Neural progenitor cell (in vitro differentiated cells): ENCODE results near the gene DKKL1. TPM values are rescaled to one million over a fixed set of nuclear protein-coding genes. Genes with fewer than 3 reads are reported as not detected.

Source experiments
- DNase-seq: peaks from one replicate; pipeline ENCODE4 v3.0.0-alpha.2; 2016; ENCODE audit warnings: low spot score
- H2AFZ ChIP-seq: fragments of 200-600 bp; sonication (generic); replicated peaks from 2 replicates; pipeline ENCODE4 v1.6.1; 2016; ENCODE audit warnings: antibody characterized with exemption
- H3F3A ChIP-seq: fragments of 200-600 bp; sonication (generic); 2 replicates; pipeline ENCODE4 v1.6.1; 2016; ENCODE audit warnings: antibody characterized with exemption, low read depth
- H3K27ac ChIP-seq: fragments of 200-600 bp; sonication (generic); 2 replicates; pipeline ENCODE4 v1.5.1; 2016; ENCODE audit warnings: mild to moderate bottlenecking
- H3K27me3 ChIP-seq: fragments of 200-600 bp; sonication (generic); 2 replicates; pipeline ENCODE4 v1.6.1; 2016; ENCODE audit warnings: mild to moderate bottlenecking, moderate library complexity
- H3K36me3 ChIP-seq: fragments of 200-600 bp; sonication (generic); 2 replicates; pipeline ENCODE4 v1.5.1; 2016
- H3K4me1 ChIP-seq: fragments of 200-600 bp; sonication (generic); 2 replicates; pipeline ENCODE4 v1.6.1; 2016; ENCODE audit warnings: mixed run types
- H3K4me2 ChIP-seq: fragments of 200-600 bp; sonication (generic); 2 replicates; pipeline ENCODE4 v1.6.1; 2016
- H3K4me3 ChIP-seq: fragments of 200-600 bp; sonication (generic); 2 replicates; pipeline ENCODE4 v1.5.1; 2016
- H3K79me2 ChIP-seq: fragments of 200-600 bp; sonication (generic); 2 replicates; pipeline ENCODE4 v1.6.1; 2016; ENCODE audit warnings: low read depth
- H3K9ac ChIP-seq: fragments of 200-600 bp; sonication (generic); 2 replicates; pipeline ENCODE4 v1.6.1; 2016
- H3K9me3 ChIP-seq: fragments of 200-600 bp; sonication (generic); 2 replicates; pipeline ENCODE4 v1.5.1; 2016; ENCODE audit warnings: low read depth
- H4K20me1 ChIP-seq: fragments of 200-600 bp; sonication (generic); 2 replicates; pipeline ENCODE4 v1.6.1; 2016; ENCODE audit warnings: low read depth
- H3K27ac Mint-ChIP-seq: 3 replicates; pipeline ENCODE4 v1.8.0; 2021; ENCODE audit warnings: mixed read lengths
- H3K27me3 Mint-ChIP-seq: 2 replicates; pipeline ENCODE4 v1.8.0; 2022; ENCODE audit warnings: low read depth, mild to moderate bottlenecking, inconsistent platforms, moderate library complexity, mixed read lengths; ENCODE audit not compliant: insufficient read depth
- H3K36me3 Mint-ChIP-seq: 3 replicates; pipeline ENCODE4 v1.8.0; 2021; ENCODE audit warnings: mixed read lengths
- H3K4me1 Mint-ChIP-seq: 3 replicates; pipeline ENCODE4 v1.8.0; 2021; ENCODE audit warnings: mixed read lengths
- H3K4me3 Mint-ChIP-seq: 3 replicates; pipeline ENCODE4 v1.8.0; 2021; ENCODE audit warnings: mild to moderate bottlenecking, moderate library complexity, mixed read lengths
- H3K9me3 Mint-ChIP-seq: 3 replicates; pipeline ENCODE4 v1.8.0; 2020; ENCODE audit warnings: mixed read lengths
- EZH2 ChIP-seq: fragments of 200-600 bp; sonication (generic); IDR thresholded peaks from 2 replicates; pipeline ENCODE4 v1.6.1; 2017; ENCODE audit warnings: antibody characterized with exemption, mild to moderate bottlenecking, moderate library complexity
- EZH2phosphoT487 ChIP-seq: fragments of 200-600 bp; sonication (generic); IDR thresholded peaks from 2 replicates; pipeline ENCODE4 v1.6.1; 2017; ENCODE audit warnings: antibody characterized with exemption
- total RNA-seq: library from RNA; depleted of rRNA; stranded (reverse); fragments of >200 nt; gene quantifications from 2 replicates; pipeline ENCODE4 v1.2.3, GENCODE V29; 2015; ENCODE audit warnings: low replicate concordance
- TF ChIP-seq, protein P1 (sequence below): fragments of 200-600 bp; sonication (generic); IDR thresholded peaks from 2 replicates; pipeline ENCODE4 v1.5.1; 2017; ENCODE audit warnings: antibody characterized with exemption, mild to moderate bottlenecking

DKKL1 gene
- total RNA-seq, 1 donor from 2014 or later, result 3.0 TPM

DNA sequence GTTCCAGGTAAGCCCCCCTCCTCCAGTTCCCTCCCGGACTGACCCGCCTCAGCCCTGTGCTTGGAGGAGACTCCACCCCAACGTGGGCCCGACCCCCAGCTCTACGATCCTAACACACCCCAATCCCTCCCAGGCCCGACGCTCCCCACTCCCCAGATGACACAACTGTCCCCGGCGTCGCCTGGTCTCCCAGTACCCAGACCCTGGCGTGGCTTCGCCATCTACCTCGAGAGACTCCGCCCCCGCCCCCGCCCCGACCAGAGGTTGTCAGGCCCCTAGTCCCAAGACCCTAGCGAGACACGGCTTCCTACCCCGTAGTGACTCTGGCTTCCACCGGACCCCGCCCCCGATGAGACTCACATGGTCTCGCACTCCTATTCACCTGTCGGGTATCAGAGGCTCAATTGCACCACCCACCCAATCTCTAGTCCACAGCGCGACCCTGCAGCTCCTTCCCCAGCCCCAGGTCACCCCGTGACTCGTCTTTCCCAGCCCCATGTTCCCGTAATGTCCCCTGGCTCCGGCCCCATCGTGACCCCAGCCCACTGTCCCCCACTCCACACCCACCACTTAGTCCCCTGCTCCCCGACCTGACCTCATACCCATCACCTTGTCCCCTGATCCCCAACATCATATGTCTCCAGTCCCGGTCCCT lies 25.5 kb upstream of the DKKL1 start:
- Histone ChIP-seq H3K27me3 (no peaks in the 10 kb centered on the region), H2AFZ (no peak overlapping the region), H3K4me2 (peak overlapping the region; percentile 73), H3K4me3 (peak overlapping the region; percentile 39), H3K27ac (no peak overlapping the region), H3K9ac (no peak overlapping the region), H3K4me1 (no peaks in the 10 kb centered on the region), H3K36me3 (peaks cover 6% of the 10 kb centered on the region), H3K79me2 (no peaks in the 10 kb centered on the region), H3K9me3 (no peaks in the 10 kb centered on the region), H4K20me1 (peaks cover 59% of the 10 kb centered on the region), H3F3A (peaks cover 48% of the 10 kb centered on the region)
- Mint-ChIP-seq H3K27ac (peak overlapping the region; percentile 86), H3K36me3 (peaks cover 34% of the 10 kb centered on the region), H3K4me1 (peaks cover 36% of the 10 kb centered on the region), H3K4me3 (peak overlapping the region; percentile 76), H3K27me3 (peaks cover 15% of the 10 kb centered on the region), H3K9me3 (no peaks in the 10 kb centered on the region)
- no peak for TF ChIP-seq EZH2phosphoT487
- no peak for TF ChIP-seq EZH2
- TF ChIP-seq, protein P1, sequence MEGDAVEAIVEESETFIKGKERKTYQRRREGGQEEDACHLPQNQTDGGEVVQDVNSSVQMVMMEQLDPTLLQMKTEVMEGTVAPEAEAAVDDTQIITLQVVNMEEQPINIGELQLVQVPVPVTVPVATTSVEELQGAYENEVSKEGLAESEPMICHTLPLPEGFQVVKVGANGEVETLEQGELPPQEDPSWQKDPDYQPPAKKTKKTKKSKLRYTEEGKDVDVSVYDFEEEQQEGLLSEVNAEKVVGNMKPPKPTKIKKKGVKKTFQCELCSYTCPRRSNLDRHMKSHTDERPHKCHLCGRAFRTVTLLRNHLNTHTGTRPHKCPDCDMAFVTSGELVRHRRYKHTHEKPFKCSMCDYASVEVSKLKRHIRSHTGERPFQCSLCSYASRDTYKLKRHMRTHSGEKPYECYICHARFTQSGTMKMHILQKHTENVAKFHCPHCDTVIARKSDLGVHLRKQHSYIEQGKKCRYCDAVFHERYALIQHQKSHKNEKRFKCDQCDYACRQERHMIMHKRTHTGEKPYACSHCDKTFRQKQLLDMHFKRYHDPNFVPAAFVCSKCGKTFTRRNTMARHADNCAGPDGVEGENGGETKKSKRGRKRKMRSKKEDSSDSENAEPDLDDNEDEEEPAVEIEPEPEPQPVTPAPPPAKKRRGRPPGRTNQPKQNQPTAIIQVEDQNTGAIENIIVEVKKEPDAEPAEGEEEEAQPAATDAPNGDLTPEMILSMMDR, result no peak
- peak; percentile 64 for DNase-seq

DNA sequence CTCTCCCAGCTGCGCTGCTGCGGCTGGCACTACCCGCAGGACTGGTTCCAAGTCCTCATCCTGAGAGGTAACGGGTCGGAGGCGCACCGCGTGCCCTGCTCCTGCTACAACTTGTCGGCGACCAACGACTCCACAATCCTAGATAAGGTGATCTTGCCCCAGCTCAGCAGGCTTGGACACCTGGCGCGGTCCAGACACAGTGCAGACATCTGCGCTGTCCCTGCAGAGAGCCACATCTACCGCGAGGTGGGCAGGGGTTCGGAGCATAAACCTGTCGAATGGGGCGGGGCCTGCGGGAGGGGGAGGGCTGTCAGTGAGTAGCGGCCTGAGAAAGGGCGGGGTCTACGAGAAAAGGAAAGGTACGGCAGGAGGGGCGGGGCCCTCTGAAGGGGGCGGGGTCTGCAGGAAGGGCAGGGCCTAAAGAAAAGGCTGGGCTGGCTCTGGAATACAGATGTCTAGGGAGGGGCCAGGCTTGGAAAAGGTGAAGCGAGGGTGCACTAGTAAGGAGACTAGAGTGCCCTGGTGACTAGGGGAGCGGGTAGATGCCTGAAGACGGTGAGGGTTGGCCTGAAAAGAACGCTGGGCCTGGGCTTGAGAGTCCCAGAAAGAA lies 24.9 kb upstream of the DKKL1 start:
- DNase-seq, result peak; percentile 98
- peaks cover 61% of the 10 kb centered on the region for H4K20me1 ChIP-seq
- H3K4me2 ChIP-seq, result peak overlapping the region; percentile 73
- peaks cover 37% of the 10 kb centered on the region for H3K36me3 Mint-ChIP-seq
- peaks cover 51% of the 10 kb centered on the region for H3F3A ChIP-seq
- H3K9ac ChIP-seq, result no peak overlapping the region
- H3K27me3 ChIP-seq, result no peaks in the 10 kb centered on the region
- H3K4me1 ChIP-seq, result no peaks in the 10 kb centered on the region
- TF ChIP-seq, protein P1, result peak; percentile 20
- TF ChIP-seq EZH2phosphoT487 (no peak), EZH2 (no peak)
- H3K4me3 ChIP-seq, result peak overlapping the region; percentile 39
- no peaks in the 10 kb centered on the region for H3K9me3 ChIP-seq
- peak overlapping the region; percentile 18 for H3K27ac ChIP-seq
- no peaks in the 10 kb centered on the region for H3K79me2 ChIP-seq
- no peak overlapping the region for H2AFZ ChIP-seq
- peak overlapping the region; percentile 76 for H3K4me3 Mint-ChIP-seq
- peak overlapping the region; percentile 86 for H3K27ac Mint-ChIP-seq
- peaks cover 6% of the 10 kb centered on the region for H3K36me3 ChIP-seq
- H3K27me3 Mint-ChIP-seq, result peaks cover 11% of the 10 kb centered on the region
- no peaks in the 10 kb centered on the region for H3K9me3 Mint-ChIP-seq
- peaks cover 31% of the 10 kb centered on the region for H3K4me1 Mint-ChIP-seq

DNA sequence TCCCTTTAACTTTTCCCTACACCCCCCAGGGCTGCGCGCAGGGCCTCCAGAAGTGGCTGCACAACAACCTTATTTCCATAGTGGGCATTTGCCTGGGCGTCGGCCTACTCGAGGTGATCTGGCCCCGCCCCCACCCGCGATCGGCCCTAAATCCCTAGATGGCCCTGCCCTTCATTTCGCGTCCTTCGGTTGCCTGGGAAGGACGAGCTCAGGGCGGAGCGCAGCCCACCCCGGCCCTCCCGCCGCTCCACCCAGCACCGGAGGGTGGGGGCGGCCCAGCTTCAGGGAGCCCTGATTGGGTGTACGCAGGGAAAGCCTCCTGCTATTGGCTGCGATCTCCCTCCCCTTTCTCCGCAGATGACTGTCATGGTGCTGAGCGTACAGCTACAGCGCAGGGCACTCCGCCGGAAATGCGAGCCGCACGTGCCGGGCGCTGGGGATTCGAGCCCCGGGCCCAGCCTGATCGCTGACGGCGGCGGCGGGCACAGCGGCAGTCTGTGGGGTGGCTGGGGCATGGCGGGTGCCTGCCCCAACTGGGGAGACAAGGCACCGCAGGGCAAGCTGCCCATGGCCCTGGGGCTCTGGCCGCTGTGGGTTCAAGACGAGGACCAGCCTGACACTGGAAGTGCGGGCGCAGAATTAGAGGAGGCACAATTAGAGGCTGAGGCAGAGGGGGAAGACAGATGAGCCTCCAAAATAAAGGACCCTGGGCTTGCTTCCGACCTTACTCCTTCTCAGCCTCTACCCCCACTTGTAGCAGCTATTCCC lies 24.2 kb upstream of the DKKL1 start:
- Histone ChIP-seq H3K27ac (peak overlapping the region; percentile 18), H3K9me3 (no peaks in the 10 kb centered on the region), H3K36me3 (peaks cover 6% of the 10 kb centered on the region), H3K4me1 (no peaks in the 10 kb centered on the region), H3K27me3 (no peaks in the 10 kb centered on the region), H3K4me3 (peak overlapping the region; percentile 39), H3K9ac (no peak overlapping the region), H4K20me1 (peaks cover 65% of the 10 kb centered on the region), H3K4me2 (peak overlapping the region; percentile 73), H3F3A (peaks cover 58% of the 10 kb centered on the region), H3K79me2 (no peaks in the 10 kb centered on the region), H2AFZ (no peak overlapping the region)
- H3K9me3 Mint-ChIP-seq, result no peaks in the 10 kb centered on the region
- H3K4me3 Mint-ChIP-seq, result peak overlapping the region; percentile 76
- TF ChIP-seq, protein P1, result no peak
- TF ChIP-seq EZH2phosphoT487 (no peak), EZH2 (no peak)
- H3K4me1 Mint-ChIP-seq, result peaks cover 37% of the 10 kb centered on the region
- no peak overlapping the region for H3K27ac Mint-ChIP-seq
- peak; percentile 97 for DNase-seq
- H3K36me3 Mint-ChIP-seq, result peaks cover 42% of the 10 kb centered on the region
- peaks cover 11% of the 10 kb centered on the region for H3K27me3 Mint-ChIP-seq
